Stimulated activated CD4-positive, alpha-beta T cell treated with anti-CD3 and anti-CD28 coated beads, Interleukin-2, amount 100 ng/mL, for 24 hours (primary cell): ENCODE results near the gene RHD.
"Not testable (repeated sequence)": the region's sequence is repeated elsewhere in the genome, so short reads cannot be mapped to it uniquely, and the experiment has no call there.

ENCODE experiments used
- DNase-seq, 2 donors: peaks; one replicate each; pipeline ENCODE4 v3.0.0-alpha.2; 2020

RHD gene

GRCh38 chr1:25309486-25309885 lies 37.2 kb downstream of the RHD start:
- not testable (repeated sequence) for DNase-seq

GRCh38 chr1:25312806-25313470 lies 40.6 kb downstream of the RHD start:
- not testable (repeated sequence) for DNase-seq

DNA sequence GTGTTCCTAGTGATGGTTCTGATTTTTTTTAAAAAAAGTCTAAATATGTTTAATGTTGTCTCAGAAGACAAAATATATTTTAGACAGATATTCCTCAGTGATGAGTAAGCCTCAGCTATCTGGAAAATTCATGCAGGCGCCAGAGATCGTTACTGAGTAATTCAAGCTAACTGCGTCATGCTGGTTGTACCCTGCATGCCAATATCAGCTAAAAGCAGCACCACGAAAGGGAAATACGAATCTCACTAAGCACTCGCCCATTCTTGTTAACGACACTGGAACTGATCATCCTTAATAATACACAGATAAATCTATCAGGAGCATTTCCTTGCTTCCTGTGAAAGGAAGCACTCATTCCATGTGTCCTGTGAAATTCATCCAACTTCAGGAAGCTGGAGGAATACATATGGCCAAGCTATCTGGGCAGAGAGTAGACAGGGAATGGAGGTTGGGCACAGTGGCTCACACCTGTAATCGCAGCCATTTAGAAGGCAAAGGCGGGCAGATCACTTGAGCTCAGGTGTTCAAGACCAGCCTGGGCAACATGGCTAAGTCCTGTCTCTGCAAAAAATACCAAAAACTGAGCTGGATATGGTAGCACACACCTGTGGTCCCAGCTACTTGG lies 48.1 kb downstream of the RHD start:
- DNase-seq = not testable (repeated sequence)

DNA sequence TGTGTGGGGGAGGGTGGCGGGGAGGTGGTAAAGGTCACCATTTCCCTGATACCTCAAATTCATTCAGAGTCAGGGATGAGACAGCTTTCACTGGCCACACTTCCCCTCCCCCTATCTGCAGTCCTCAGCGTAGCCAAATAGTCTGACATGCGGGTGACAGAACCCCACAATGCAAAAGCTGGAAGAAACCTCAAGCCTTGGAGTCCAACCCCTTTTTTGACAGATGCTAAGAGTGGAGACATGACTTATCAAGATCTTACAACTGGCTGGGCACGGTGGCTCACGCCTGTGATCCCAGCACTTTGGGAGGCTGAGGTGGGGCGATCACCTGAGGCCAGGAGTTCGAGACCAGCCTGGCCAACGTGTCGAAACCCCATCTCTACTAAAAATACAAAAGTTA lies 49.8 kb downstream of the RHD start:
- DNase-seq = not testable (repeated sequence)

GRCh38 chr1:25324407-25324806 lies 52.1 kb downstream of the RHD start:
- not testable (repeated sequence) for DNase-seq

- DNase-seq = not testable (repeated sequence)
These were observed 55.8 kb downstream of the RHD start for GRCh38 chr1:25327864-25328790.

GRCh38 chr1:25328791-25329185 lies 56.5 kb downstream of the RHD start:
- DNase-seq = not testable (repeated sequence)

DNA sequence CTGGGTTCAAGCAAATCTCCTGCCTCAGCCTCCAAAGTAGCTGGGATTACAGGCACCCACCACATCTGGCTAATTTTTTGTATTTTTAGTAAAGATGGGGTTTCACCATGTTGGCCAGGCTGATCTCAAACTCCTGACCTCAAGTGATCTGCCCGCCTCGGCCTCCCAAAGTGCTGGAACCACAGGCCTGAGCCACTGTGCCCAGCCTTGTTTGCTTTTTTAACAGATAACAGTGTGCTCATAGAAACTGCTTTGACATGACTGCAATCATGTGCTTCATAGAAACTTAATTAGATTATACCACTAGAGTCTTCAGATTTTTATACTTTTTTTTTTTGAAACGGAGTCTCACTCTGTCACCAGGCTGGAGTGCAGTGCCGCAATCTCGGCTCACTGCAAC lies 57.0 kb downstream of the RHD start:
- not testable (repeated sequence) for DNase-seq

GRCh38 chr1:25329950-25330349 lies 57.6 kb downstream of the RHD start:
- DNase-seq = not testable (repeated sequence)

GRCh38 chr1:25336922-25337354 lies 64.6 kb downstream of the RHD start:
- DNase-seq = peak; percentile 21 to 38

DNA sequence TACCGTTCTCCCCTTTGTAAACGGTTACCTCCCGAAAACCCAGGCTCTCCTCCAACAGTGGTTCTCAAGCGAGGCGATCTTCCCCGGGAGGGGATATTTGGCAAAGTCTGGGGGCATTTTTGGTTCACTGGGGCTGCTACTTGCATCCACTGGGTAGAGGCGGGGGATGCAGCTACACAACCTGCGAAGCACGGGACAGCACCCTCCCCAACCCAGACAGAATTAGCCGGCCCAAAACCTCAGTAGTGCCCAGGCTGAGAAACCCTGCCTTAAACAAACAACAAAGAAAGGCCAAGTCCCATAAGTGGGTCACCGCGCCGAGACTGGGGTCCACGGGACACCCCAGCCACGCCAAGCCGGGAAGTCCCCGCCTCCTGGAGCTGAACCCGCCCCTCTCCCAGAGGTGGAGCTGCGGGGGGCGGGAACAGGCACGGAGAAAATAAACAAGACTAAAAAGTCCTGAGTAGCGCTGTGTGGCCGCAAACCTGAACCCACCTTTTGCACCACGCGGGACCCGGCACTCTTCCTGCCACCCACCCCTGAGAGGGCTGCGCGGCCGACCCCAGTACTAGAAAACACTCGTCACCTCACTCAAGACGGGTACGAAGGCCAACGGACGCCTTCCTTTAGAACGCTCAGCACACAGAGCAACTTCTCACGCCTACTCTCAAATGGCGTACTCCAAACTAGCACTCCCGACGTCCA lies 65.3 kb downstream of the RHD start:
- peak; percentile 20 to 36 for DNase-seq

- DNase-seq = peak; percentile 91
These were observed 66.1 kb downstream of the RHD start, which contains the start of gene TMEM50A for GRCh38 chr1:25338188-25338981. Gene TMEM50A, plus strand, starts transcription at chr1:25338334. Its CDS starts 2,153 bp downstream, at chr1:25340487.

GRCh38 chr1:25338986-25339385 lies 66.7 kb downstream of the RHD start:
- no peak for DNase-seq

- no peak for DNase-seq
These were observed 69.4 kb downstream of the RHD start for GRCh38 chr1:25341746-25342145.

GRCh38 chr1:25342846-25343245 lies 70.5 kb downstream of the RHD start:
- no peak for DNase-seq

- DNase-seq = no peak
These were observed 71.6 kb downstream of the RHD start for GRCh38 chr1:25343872-25344271.

- no peak for DNase-seq
These were observed 75.2 kb downstream of the RHD start for GRCh38 chr1:25347556-25347955.

DNA sequence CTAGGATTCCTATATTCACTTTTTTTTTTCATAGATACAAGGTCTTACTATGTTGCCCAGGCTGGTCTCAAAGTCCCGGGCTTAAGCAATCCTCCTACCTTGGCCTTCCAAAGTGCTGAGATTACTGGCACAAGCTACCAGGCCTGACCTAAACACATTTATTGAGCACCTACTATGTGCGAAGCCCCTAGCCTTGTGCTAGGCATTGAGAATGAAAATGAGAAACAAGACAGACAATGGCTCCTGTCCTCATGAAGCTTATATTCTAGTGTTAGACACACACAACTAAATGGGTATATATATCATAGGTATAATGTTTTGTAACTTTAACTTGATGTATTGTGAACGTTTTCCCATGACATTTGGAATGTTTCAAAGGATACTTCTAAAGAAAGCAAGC lies 77.3 kb downstream of the RHD start:
- no peak for DNase-seq

DNA sequence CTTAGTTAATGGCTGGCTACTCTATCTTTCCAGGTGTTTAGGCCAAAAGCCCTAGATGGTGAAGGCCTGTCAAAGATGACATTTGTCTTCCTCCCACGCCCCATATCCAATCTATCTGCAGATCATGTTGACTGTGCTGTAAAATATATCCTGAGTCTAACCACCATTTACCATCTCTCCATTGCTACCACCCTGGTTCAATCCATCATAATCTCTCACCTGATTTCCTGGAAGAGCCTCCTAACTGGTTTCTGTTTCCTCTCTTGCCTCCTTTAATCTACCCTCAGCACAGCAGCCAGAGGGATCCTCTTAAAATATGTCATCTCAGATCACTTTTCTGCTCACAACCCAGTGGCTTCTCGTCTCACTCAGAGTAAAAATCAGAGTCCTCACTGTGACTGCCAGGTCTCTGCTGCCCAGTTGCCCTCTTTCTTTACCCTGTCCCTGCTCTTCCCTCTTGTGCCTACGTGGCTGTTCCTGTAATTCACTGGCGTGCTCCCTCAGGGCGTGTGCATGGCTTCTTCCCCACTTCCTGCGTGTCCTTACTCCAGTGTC lies 83.6 kb downstream of the RHD start:
- no peak for DNase-seq

- DNase-seq = no peak
These were observed 84.1 kb downstream of the RHD start for GRCh38 chr1:25356441-25356840.

DNA sequence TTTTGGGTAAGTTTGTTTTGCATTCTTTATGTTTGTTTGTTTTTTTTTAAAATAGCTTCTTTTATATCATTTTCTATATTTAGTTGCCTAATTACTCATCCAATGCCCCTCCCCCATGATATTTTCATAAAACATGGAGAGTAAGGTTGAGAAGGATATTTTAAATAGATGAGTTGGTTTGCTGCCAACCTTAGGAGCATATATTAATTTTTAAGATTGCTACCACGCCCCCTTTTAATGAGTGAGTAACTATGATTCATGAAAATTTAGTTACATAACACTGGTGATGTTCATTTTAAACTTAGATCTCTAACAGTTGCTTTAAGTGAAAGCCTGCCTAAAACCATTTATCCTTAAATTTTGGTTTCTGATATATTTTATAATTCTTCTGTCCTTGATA lies 84.5 kb downstream of the RHD start:
- DNase-seq = no peak
